HG03139 (cell line): ENCODE results near the gene LRRK2.
A peak's percentile ranks its signal among the peaks of the same experiment; 100 is the strongest.

Experiments used
- ATAC-seq: cut with Tn5 transposase; IDR thresholded peaks from one replicate; pipeline ENCODE4 v1.9.1; 2021; ENCODE audit not compliant: unreplicated experiment

The LRRK2 gene

DNA sequence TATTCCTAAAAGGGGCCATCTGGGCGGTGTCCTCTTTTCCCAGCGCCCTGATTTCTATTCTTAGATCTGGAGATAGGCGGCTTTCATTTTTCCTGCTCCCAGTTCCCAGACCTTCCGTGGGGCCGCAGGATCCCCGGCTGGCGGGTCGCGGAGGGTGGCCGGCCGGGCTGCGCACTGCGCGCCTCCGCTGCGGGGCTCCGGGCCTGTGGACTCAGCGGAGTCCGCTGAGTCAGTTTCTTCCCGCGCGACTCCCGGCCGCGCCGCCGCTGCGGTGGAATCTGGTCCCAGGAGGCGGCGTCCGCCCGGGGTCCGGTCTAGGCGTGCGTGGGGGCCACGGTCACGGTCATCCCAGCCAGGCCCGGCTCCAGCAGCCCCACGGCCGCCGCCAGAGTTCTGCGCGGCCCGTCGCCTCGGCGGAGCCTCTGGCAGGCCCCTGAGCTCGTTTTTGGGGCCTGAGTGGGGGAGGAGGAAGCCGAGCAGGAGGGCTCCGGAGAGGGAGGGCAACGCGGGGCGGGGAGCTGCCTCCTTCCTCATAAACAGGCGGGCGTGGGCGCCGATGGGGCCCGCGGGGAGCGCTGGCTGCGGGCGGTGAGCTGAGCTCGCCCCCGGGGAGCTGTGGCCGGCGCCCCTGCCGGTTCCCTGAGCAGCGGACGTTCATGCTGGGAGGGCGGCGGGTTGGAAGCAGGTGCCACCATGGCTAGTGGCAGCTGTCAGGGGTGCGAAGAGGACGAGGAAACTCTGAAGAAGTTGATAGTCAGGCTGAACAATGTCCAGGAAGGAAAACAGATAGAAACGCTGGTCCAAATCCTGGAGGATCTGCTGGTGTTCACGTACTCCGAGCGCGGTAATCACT is at the start of gene LRRK2:
Gene LRRK2, plus strand, starts transcription at position 559 of the 853 bp plus-strand sequence. Its CDS starts 135 bp downstream, at position 694.
- peak; percentile 51 for ATAC-seq

GRCh38 chr12:40175045-40175444 is 49.8 kb upstream of the LRRK2 start:
- ATAC-seq, result no peak

DNA sequence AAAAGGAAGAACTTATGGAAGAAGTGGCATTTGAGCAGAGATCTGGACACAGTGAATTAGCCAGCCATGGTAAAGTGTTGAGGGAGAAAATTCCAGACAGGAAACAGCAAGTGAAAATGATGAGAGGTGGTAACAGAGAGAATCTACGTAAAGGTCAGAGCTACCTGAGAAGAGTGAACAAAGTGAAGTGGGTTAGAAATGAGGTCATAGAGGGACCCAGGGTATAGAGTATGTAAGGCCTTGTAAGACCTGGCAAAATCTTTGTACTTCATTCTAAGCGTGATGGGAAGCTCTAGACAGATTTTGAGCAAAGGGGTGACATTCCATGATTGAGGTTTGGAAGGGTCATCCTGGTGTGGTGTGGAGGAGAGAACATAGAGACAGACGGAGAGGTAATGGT is 49.3 kb upstream of the LRRK2 start:
- no peak for ATAC-seq

- ATAC-seq, result no peak
These were observed 46.1 kb upstream of the LRRK2 start for GRCh38 chr12:40178701-40179100.

DNA sequence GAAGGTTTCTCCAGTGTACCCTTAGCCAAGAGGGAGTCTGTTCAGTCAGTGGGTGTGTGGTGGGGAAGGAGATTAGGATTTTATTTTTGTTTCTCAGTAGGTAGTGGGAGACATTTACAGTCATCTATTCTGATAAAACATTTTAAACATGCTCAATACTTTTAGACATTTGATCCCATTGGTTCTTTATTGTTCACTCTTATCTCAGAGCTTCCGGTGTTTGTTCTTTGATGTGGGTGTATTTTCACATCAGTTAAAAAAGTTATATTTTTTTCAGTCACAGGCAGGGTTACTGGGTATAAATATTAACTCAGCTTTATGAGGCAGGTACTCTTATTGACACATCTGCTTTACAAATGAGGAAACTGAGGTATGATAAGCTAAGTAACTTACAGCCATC is 43.3 kb upstream of the LRRK2 start:
- no peak for ATAC-seq

GRCh38 chr12:40183715-40184114 is 41.1 kb upstream of the LRRK2 start:
- ATAC-seq, result no peak

DNA sequence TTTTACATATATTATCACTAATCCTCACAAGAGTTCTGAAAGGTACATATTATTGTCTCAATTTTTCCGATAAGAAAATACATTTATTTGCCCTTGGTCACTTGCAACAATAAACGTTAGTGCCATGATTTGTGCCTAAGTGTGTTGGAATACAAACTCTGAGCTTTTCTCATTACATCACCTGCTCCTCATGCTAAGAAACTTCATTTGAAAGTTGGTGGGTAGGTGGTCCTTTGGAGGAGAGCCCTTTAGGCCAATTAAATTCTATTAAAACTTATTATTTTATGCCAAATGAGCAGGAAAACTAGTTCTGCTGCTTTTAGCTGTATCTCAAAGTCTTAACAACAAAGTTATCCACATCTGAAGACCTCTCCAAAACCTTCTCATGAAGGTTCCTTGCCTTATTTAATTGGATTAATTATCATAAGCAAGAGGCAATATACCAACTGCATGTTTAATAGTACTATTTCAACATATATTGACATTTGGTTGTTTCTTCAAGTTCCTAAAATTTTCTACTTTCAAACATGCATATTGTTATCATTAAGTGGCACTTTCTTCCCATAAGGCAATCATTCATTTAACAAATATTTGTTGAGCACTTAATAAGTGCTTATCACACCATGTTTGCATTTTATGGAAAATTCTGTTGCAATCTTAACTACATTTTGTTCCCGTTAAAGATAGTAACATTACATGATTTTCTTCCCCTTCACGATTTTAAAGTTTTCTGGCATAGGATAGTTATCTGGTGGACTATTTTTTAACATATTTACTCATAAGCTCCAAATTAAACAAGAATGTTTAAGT is 40.1 kb upstream of the LRRK2 start:
- no peak for ATAC-seq

DNA sequence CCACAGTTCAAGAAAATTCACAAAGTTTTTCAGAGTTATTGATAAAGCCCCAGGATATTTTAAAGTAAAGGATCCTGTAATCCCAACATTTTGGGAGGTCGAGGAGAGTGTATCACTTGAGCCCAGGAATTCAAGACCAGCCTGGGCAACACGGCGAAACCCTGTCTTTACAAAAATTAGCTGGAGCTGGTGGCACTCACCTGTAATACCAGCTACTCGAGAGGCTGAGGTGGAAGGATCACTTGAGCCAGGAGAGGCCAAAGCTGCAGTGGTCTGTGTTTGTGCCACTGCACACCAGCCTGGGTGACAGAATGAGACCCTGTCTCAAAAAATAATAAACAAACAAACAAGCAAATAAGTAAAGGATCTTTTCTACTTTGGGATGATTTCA is 39.5 kb upstream of the LRRK2 start:
- ATAC-seq, result no peak

DNA sequence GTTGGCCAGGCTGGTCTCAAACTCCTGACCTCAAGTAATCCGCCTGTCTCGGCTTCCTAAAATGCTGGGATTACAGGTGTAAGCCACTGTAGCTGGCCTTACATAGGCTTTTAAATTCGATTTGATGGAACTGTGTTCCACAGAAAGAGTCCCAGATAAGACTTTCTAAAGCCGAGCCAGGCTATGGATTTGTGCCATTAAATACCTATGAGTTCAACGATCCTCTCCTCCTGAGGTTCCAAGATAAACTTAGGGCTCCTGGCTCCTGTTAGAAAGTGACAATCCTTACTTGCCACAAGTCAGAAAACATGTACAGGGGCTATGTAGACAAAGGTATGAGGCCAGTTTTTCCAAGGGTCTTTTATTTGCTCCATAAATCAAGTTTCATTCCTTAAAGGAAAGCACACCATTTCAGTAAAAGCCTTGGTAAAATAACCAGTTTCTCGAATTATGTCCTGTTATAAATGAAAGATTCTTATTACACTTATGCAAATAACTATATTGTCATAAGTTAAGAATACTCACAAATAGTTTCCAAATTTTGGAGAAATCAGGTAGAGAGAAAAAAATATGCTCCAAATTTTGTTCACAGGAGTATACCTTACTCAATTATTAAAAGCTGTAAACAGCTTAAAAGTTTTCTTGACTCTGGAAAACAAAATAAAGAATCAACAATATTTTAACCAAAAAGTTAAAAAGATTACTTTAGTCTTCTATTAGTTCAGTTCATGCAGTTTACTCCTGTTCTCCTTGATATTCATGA is 36.1 kb upstream of the LRRK2 start:
- ATAC-seq, result no peak

GRCh38 chr12:40192704-40193255 is 32.0 kb upstream of the LRRK2 start:
- peak; percentile 99 for ATAC-seq

DNA sequence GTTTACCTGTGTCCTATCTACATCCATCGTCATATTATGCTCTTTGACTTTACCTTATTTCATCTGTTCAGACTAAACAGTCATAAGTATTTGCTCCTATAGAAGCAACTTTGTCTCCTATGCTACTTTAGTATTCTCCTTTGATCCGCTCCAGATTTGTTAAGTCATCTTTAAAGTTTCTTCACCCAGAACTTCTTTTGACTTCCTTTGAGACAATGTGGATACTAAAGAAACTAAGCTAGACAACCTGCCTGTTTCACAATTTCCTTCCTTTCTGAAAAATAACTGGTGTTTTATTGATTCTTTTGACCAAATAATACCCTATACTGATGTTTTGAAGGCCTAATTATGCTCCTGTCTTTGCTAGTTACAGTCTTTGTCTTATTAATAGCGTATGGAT is 30.0 kb upstream of the LRRK2 start:
- no peak for ATAC-seq

GRCh38 chr12:40197590-40197989 is 27.2 kb upstream of the LRRK2 start:
- ATAC-seq, result no peak

DNA sequence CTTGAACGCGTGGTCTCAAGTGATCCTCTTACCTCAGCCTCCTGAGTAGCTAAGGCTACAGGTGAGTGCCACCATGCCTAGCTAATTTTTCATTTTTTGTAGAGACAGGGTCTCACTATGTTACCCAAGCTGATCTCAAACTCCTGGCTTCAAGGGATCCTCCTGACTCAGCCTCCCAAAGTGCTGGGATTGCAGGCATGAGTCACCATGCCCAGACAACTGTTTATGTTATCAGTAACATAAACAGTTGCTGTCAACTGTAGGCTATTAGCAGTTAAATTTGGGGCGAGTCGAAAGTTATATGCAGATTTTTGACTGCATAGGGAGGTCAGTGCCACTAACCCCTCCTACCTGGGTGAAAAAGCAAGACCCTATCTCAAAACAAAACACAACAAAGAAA is 26.2 kb upstream of the LRRK2 start:
- ATAC-seq, result no peak

GRCh38 chr12:40202095-40203059 is 22.4 kb upstream of the LRRK2 start:
- no peak for ATAC-seq

DNA sequence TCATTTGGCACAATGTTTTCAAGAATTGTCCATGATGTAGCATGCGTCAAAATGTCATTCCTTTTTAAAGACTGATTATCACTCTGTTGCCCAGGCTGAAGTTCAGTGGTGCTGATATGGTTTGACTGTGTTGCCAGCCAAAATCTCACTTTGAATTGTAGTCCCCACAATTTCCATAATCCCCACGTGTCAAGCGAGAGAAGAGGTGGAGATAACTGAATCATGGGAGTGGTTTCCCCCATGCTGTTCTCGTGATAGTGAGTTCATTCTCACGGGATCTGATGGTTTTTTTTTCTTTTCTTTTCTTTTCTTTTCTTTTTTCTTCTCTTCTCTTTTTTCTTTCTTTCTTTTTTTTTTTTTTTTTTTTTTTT is 21.8 kb upstream of the LRRK2 start:
- no peak for ATAC-seq

GRCh38 chr12:40204337-40204736 is 20.5 kb upstream of the LRRK2 start:
- ATAC-seq, result no peak

GRCh38 chr12:40207551-40207950 is 17.2 kb upstream of the LRRK2 start:
- no peak for ATAC-seq

- ATAC-seq, result peak; percentile 86
These were observed 15.9 kb upstream of the LRRK2 start for GRCh38 chr12:40208707-40209446.

DNA sequence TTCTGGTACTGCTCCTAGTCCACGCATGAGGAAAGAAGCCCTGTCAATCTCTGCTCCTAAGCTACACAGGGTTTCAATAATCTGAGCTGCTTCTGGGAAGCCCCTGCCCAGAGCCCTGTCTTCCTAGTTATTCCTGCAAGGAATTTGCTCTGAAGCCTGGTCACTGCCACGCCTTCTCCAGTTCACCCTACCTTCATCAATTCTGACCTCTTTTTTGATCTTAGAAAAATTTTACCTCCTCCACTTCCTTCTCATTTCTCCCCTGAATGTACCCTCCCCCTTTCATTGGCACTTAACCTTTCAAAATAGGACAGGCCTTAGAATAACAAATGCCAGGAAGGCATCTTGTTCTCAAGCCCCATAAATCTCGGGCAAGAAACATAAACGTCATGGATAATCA is 14.9 kb upstream of the LRRK2 start:
- ATAC-seq, result no peak
